ENCODE data around the gene NCOA1. TPM values are rescaled to one million over a fixed set of nuclear protein-coding genes. Genes with fewer than 3 reads are reported as not detected.
"Not testable (repeated sequence)": the region's sequence is repeated elsewhere in the genome, so short reads cannot be mapped to it uniquely, and the experiment has no call there.

NCOA1 gene
- total RNA-seq, 1 experiment from 2014 or later, result 27.5 TPM

- no TSS peak for BruUV-seq (replicated peaks)
- TF ChIP-seq CTCF (conservative IDR thresholded peaks at IDR 0.05; ENCODE audit: low read depth, low read length) (no peak), EZH2 (IDR thresholded peaks at IDR 0.05; ENCODE audit: borderline replicate concordance, low read depth, low read length, poor library complexity, severe bottlenecking) (no peak)
- no peak for DNase-seq (ENCODE audit: low spot score)
- POLR2A ChIA-PET (ENCODE audit: low non-redundant PET), result no interaction called here
- Histone ChIP-seq H3K27ac (ENCODE audit: low read depth, low read length, poor library complexity, severe bottlenecking) (no peak overlapping the region), H3K36me3 (ENCODE audit: insufficient read depth, low read length, poor library complexity, severe bottlenecking) (no peaks in the 10 kb centered on the region), H3K4me3 (ENCODE audit: low read depth, low read length, poor library complexity, severe bottlenecking) (no peak overlapping the region), H3K9me3 (ENCODE audit: low read depth, low read length, poor library complexity, severe bottlenecking) (no peaks in the 10 kb centered on the region), H3K27me3 (replicated peaks; ENCODE audit: insufficient read depth, low read depth, low read length, poor library complexity) (no peaks in the 10 kb centered on the region), H3K4me1 (ENCODE audit: insufficient read depth, low read length, poor library complexity, severe bottlenecking) (no peaks in the 10 kb centered on the region)
- intact Hi-C loops (cut with micrococcal nuclease; ENCODE audit: unreplicated experiment), result no loop called here
- CTCF ChIA-PET, result no interaction called here
Measured at GRCh38 chr2:24480245-24480644, 10.8 kb upstream of the NCOA1 start.

GRCh38 chr2:24482251-24482971, 8.6 kb upstream of the NCOA1 start:
- no TSS peak for BruUV-seq (replicated peaks)
- H3K36me3 ChIP-seq (ENCODE audit: insufficient read depth, low read length, poor library complexity, severe bottlenecking), result no peaks in the 10 kb centered on the region
- TF ChIP-seq CTCF (conservative IDR thresholded peaks at IDR 0.05; ENCODE audit: low read depth, low read length) (no peak), EZH2 (IDR thresholded peaks at IDR 0.05; ENCODE audit: borderline replicate concordance, low read depth, low read length, poor library complexity, severe bottlenecking) (no peak)
- no peaks in the 10 kb centered on the region for H3K4me1 ChIP-seq (ENCODE audit: insufficient read depth, low read length, poor library complexity, severe bottlenecking)
- CTCF ChIA-PET, result no interaction called here
- no peaks in the 10 kb centered on the region for H3K27me3 ChIP-seq (replicated peaks; ENCODE audit: insufficient read depth, low read depth, low read length, poor library complexity)
- POLR2A ChIA-PET (ENCODE audit: low non-redundant PET), result no interaction called here
- no peaks in the 10 kb centered on the region for H3K9me3 ChIP-seq (ENCODE audit: low read depth, low read length, poor library complexity, severe bottlenecking)
- no peak overlapping the region for H3K4me3 ChIP-seq (ENCODE audit: low read depth, low read length, poor library complexity, severe bottlenecking)
- H3K27ac ChIP-seq (ENCODE audit: low read depth, low read length, poor library complexity, severe bottlenecking), result no peak overlapping the region
- no peak for DNase-seq (ENCODE audit: low spot score)
- intact Hi-C loops (cut with micrococcal nuclease; ENCODE audit: unreplicated experiment), result no loop called here

GRCh38 chr2:24482972-24483300, 8.1 kb upstream of the NCOA1 start:
- no peak for DNase-seq (ENCODE audit: low spot score)
- intact Hi-C loops (cut with micrococcal nuclease; ENCODE audit: unreplicated experiment), result no loop called here
- ChIA-PET POLR2A (ENCODE audit: low non-redundant PET) (no interaction called here), CTCF (no interaction called here)
- H3K4me1 ChIP-seq (ENCODE audit: insufficient read depth, low read length, poor library complexity, severe bottlenecking), result no peaks in the 10 kb centered on the region
- no peak overlapping the region for H3K27ac ChIP-seq (ENCODE audit: low read depth, low read length, poor library complexity, severe bottlenecking)
- BruUV-seq (replicated peaks), result no TSS peak
- TF ChIP-seq CTCF (conservative IDR thresholded peaks at IDR 0.05; ENCODE audit: low read depth, low read length) (no peak), EZH2 (IDR thresholded peaks at IDR 0.05; ENCODE audit: borderline replicate concordance, low read depth, low read length, poor library complexity, severe bottlenecking) (no peak)
- H3K4me3 ChIP-seq (ENCODE audit: low read depth, low read length, poor library complexity, severe bottlenecking), result no peak overlapping the region
- no peaks in the 10 kb centered on the region for H3K9me3 ChIP-seq (ENCODE audit: low read depth, low read length, poor library complexity, severe bottlenecking)
- no peaks in the 10 kb centered on the region for H3K27me3 ChIP-seq (replicated peaks; ENCODE audit: insufficient read depth, low read depth, low read length, poor library complexity)
- no peaks in the 10 kb centered on the region for H3K36me3 ChIP-seq (ENCODE audit: insufficient read depth, low read length, poor library complexity, severe bottlenecking)

- H3K27ac ChIP-seq (ENCODE audit: low read depth, low read length, poor library complexity, severe bottlenecking); BruUV-seq (replicated peaks); H3K9me3 ChIP-seq (ENCODE audit: low read depth, low read length, poor library complexity, severe bottlenecking); intact Hi-C loops (cut with micrococcal nuclease; ENCODE audit: unreplicated experiment); DNase-seq (ENCODE audit: low spot score); H3K27me3 ChIP-seq (replicated peaks; ENCODE audit: insufficient read depth, low read depth, low read length, poor library complexity); H3K36me3 ChIP-seq (ENCODE audit: insufficient read depth, low read length, poor library complexity, severe bottlenecking); POLR2A ChIA-PET (ENCODE audit: low non-redundant PET); H3K4me3 ChIP-seq (ENCODE audit: low read depth, low read length, poor library complexity, severe bottlenecking); CTCF ChIA-PET; H3K4me1 ChIP-seq (ENCODE audit: insufficient read depth, low read length, poor library complexity, severe bottlenecking): not testable (repeated sequence)
Measured at GRCh38 chr2:24484677-24485076, 6.4 kb upstream of the NCOA1 start.

Data from A673 (cell line).